Gastrocnemius medialis (tissue), 4 donors: Measurements from ENCODE around the gene S100A9. TPM values are rescaled to one million over a fixed set of nuclear protein-coding genes. Genes with fewer than 3 reads are reported as not detected.
"Not testable (repeated sequence)": the region's sequence is repeated elsewhere in the genome, so short reads cannot be mapped to it uniquely, and the experiment has no call there.

Experiments
- ATAC-seq, 2 donors: fragments of 150-250 bp; one replicate each; pipeline ENCODE4 v1.9.1; 2016
- DNase-seq, 2 donors: peaks; one replicate each; pipeline ENCODE4 v3.0.0-alpha.2; 2019
- H3K27ac ChIP-seq, 4 donors: fragments of 200-600 bp; sonication (generic); 1 replicate in 1 of 4; 2 replicates in 3 of 4; pipeline ENCODE4 v1.5.1; 2016 to 2018; ENCODE audit warnings: mild to moderate bottlenecking in 2 of 4, moderate library complexity in 1 of 4
- H3K27me3 ChIP-seq, 3 donors: fragments of 200-600 bp; sonication (generic) in 2 of 3; 1 replicate in 1 of 3; 2 replicates in 2 of 3; pipeline versions ENCODE4 v1.5.1 to v1.6.0; 2016 to 2019; ENCODE audit warnings: mild to moderate bottlenecking in 1 of 3, moderate library complexity in 1 of 3
- H3K36me3 ChIP-seq, 2 donors: fragments of 200-600 bp; sonication (generic) in 1 of 2; one replicate each; pipeline ENCODE4 v1.5.1; 2017 to 2018
- H3K4me1 ChIP-seq, 2 donors: fragments of 200-600 bp; sonication (generic) in 1 of 2; one replicate each; pipeline ENCODE4 v1.5.1; 2016 to 2017; ENCODE audit warnings: mild to moderate bottlenecking in 2 of 2
- H3K4me3 ChIP-seq, 4 donors: fragments of 200-600 bp; sonication (generic) in 3 of 4; 1 replicate in 1 of 4; 2 replicates in 3 of 4; pipeline ENCODE4 v1.5.1; 2016 to 2019; ENCODE audit warnings: mild to moderate bottlenecking in 2 of 4
- H3K9me3 ChIP-seq, 3 donors: fragments of 200-600 bp; sonication (generic) in 2 of 3; 1 replicate in 1 of 3; 2 replicates in 2 of 3; pipeline ENCODE4 v1.5.1; 2016 to 2019
- CTCF ChIP-seq, 5 experiments: fragments of 450-650 bp in 3 of 5; fragments of 200-600 bp in 2 of 5; sonication (generic) in 2 of 5; IDR thresholded peaks in 4 of 5; conservative IDR thresholded peaks in 1 of 5; 1 replicate in 4 of 5; 2 replicates in 1 of 5; pipeline ENCODE4 v1.5.1; 2016 to 2019; ENCODE audit warnings: antibody characterized with exemption in 5 of 5, mild to moderate bottlenecking in 3 of 5, moderate library complexity in 3 of 5
- POLR2A ChIP-seq, 2 donors: fragments of 450-650 bp; IDR thresholded peaks; one replicate each; pipeline ENCODE4 v1.6.1; 2017; ENCODE audit warnings: antibody characterized with exemption in 2 of 2, mild to moderate bottlenecking in 2 of 2, moderate library complexity in 2 of 2
- in situ Hi-C, 4 donors: fragments of 200-750 bp; cut with MboI; loops; one replicate each; pipeline versions ENCODE4 v1.15.0 to v1.8.0; 2017; ENCODE audit warnings: low sequenced_read_pairs in 4 of 4
- intact Hi-C: fragments of 100-400 bp; cut with DNase I; formaldehyde crosslinking; loops from one replicate; pipeline ENCODE4 v1.15.1; 2023; ENCODE audit warnings: low total_unique reads
- total RNA-seq, 4 donors: library from RNA; depleted of rRNA; stranded (reverse); fragments of >200 nt; gene quantifications; one replicate each; pipeline versions ENCODE4 v1.1.0 to v1.2.3, GENCODE V29; 2016

The S100A9 gene
- total RNA-seq, 4 donors from 2014 or later: 57.4 to 205 (median 87.1) TPM

- Histone ChIP-seq H3K36me3 (no peaks in the 10 kb centered on the region), H3K27ac (no peak within 1 kb of the TSS), H3K4me3 (no peak within 1 kb of the TSS), H3K9me3 (no peaks in the 10 kb centered on the region), H3K4me1 (no peaks in the 10 kb centered on the region), H3K27me3 (no peaks in the 10 kb centered on the region)
- DNase-seq (no peak), ATAC-seq (no peak)
- in situ Hi-C loops (no loop called here), intact Hi-C loops (no loop called here)
- TF ChIP-seq CTCF (IDR thresholded peaks at IDR 0.05 in 4 of 5, conservative IDR thresholded peaks at IDR 0.05 in 1 of 5) (no peak), POLR2A (IDR thresholded peaks at IDR 0.05) (no peak)
Observed at GRCh38 chr1:153312570-153313186, 45.0 kb upstream of the S100A9 start, which contains the start of gene PGLYRP3. Gene PGLYRP3 (minus strand): TSS chr1:153312952. CDS start chr1:153310665, 2,287 bp downstream.

GRCh38 chr1:153313288-153313687, 44.4 kb upstream of the S100A9 start:
- no peaks in the 10 kb centered on the region for H3K27me3 ChIP-seq
- intact Hi-C loops (no loop called here), in situ Hi-C loops (no loop called here)
- DNase-seq (no peak), ATAC-seq (no peak)
- H3K9me3 ChIP-seq: no peaks in the 10 kb centered on the region
- no peak overlapping the region for H3K27ac ChIP-seq
- H3K4me3 ChIP-seq: no peak overlapping the region
- TF ChIP-seq CTCF (IDR thresholded peaks at IDR 0.05 in 4 of 5, conservative IDR thresholded peaks at IDR 0.05 in 1 of 5): no peak
- no peak for TF ChIP-seq POLR2A (IDR thresholded peaks at IDR 0.05)
- H3K36me3 ChIP-seq: no peaks in the 10 kb centered on the region
- H3K4me1 ChIP-seq: no peaks in the 10 kb centered on the region

GRCh38 chr1:153314388-153314787, 43.3 kb upstream of the S100A9 start:
- H3K4me1 ChIP-seq, H3K9me3 ChIP-seq, ATAC-seq, H3K27ac ChIP-seq, H3K27me3 ChIP-seq, H3K4me3 ChIP-seq, H3K36me3 ChIP-seq, intact Hi-C loops, DNase-seq, in situ Hi-C loops: not testable (repeated sequence)

- H3K9me3 ChIP-seq, H3K27ac ChIP-seq, DNase-seq, H3K4me1 ChIP-seq, H3K36me3 ChIP-seq, in situ Hi-C loops, H3K27me3 ChIP-seq, H3K4me3 ChIP-seq, ATAC-seq, intact Hi-C loops: not testable (repeated sequence)
Observed at GRCh38 chr1:153316013-153316412, 41.6 kb upstream of the S100A9 start.

- H3K4me3 ChIP-seq, H3K4me1 ChIP-seq, DNase-seq, ATAC-seq, in situ Hi-C loops, H3K36me3 ChIP-seq, H3K27me3 ChIP-seq, intact Hi-C loops, H3K27ac ChIP-seq: not testable (repeated sequence)
- H3K9me3 ChIP-seq: peaks cover 0 to 11% (median 0%) of the 10 kb centered on the region in 3 donors
Observed at GRCh38 chr1:153318145-153318544, 39.5 kb upstream of the S100A9 start.

GRCh38 chr1:153322568-153322967, 35.1 kb upstream of the S100A9 start:
- Histone ChIP-seq H3K9me3 (peaks cover 0 to 21% (median 0%) of the 10 kb centered on the region in 3 donors), H3K27me3 (no peaks in the 10 kb centered on the region), H3K36me3 (no peaks in the 10 kb centered on the region), H3K27ac (no peak overlapping the region), H3K4me3 (no peak overlapping the region), H3K4me1 (no peaks in the 10 kb centered on the region)
- ATAC-seq: no peak
- TF ChIP-seq POLR2A (IDR thresholded peaks at IDR 0.05) (no peak), CTCF (IDR thresholded peaks at IDR 0.05 in 4 of 5, conservative IDR thresholded peaks at IDR 0.05 in 1 of 5) (no peak)
- no peak for DNase-seq
- in situ Hi-C loops: no loop called here
- intact Hi-C loops: no loop called here
